Skeletal muscle satellite cell (primary cell): Measurements from ENCODE around the gene TMIE.

Experiments used
- H3K27me3 ChIP-seq: 2 replicates; pipeline ENCODE4 v1.7.0; 2013; ENCODE audit warnings: low read length; ENCODE audit not compliant: control insufficient read depth, insufficient read depth
- H3K36me3 ChIP-seq: 2 replicates; pipeline ENCODE4 v1.7.0; 2013; ENCODE audit warnings: mild to moderate bottlenecking, control low read depth, low read length; ENCODE audit not compliant: insufficient read depth
- H3K4me1 ChIP-seq: 2 replicates; pipeline ENCODE4 v1.7.0; 2013; ENCODE audit warnings: low read length; ENCODE audit not compliant: control insufficient read depth, insufficient read depth
- H3K4me2 ChIP-seq: 2 replicates; pipeline ENCODE4 v1.7.0; 2013; ENCODE audit warnings: mild to moderate bottlenecking, low read length
- H3K4me3 ChIP-seq: 2 replicates; pipeline ENCODE4 v1.7.0; 2013; ENCODE audit warnings: low read length
- H3K9ac ChIP-seq: 2 replicates; pipeline ENCODE4 v1.7.0; 2013; ENCODE audit warnings: mild to moderate bottlenecking, low read depth, low read length, moderate library complexity
- H3K9me3 ChIP-seq: replicated peaks from 2 replicates; pipeline ENCODE4 v1.7.0; 2013; ENCODE audit warnings: mild to moderate bottlenecking, control low read depth, low read length

TMIE gene

DNA sequence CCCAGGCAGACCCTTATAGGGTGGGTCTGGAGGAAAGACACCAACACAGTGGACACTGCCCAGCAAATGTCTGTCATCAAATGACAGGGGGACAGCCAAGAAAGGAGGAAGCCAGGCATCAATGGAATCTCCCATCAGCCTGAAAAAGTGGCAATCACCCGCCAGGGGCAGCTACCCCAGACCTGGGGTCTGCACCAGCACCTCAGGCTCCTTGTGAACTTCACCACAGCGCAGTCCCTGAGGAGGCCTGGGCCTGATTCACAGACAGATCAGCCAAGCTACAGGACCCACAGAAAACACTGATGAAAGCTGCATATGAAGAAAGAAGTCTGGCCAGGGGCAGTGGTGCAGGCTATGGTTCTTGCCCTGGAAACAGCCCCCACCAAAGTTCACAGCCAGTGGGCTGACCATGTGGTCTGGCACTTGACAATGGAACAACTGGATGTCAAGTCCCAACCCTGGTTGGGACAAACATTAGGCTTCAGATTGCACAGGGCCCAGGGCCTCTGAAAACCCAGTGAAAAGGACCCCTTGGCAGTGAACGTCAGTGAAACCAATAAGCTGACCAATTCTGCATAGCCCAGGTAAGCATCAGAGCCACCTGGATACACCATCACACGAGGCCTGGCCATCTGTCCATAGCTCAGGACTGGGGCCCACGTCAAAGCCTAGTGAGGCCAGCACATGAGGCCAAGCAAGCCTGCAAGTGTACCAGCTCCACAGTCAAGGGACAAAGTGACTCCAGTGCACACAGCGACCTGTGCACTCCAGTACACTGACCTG is 36.8 kb upstream of the TMIE start:
- Histone ChIP-seq H3K27me3 (peaks cover 43% of the 10 kb centered on the region), H3K9ac (no peak overlapping the region), H3K36me3 (no peaks in the 10 kb centered on the region), H3K4me2 (no peak overlapping the region), H3K9me3 (no peaks in the 10 kb centered on the region), H3K4me3 (no peak overlapping the region), H3K4me1 (peaks cover 16% of the 10 kb centered on the region)

GRCh38 chr3:46664971-46665762 is 36.0 kb upstream of the TMIE start:
- Histone ChIP-seq H3K4me1 (peaks cover 16% of the 10 kb centered on the region), H3K4me3 (no peak overlapping the region), H3K36me3 (no peaks in the 10 kb centered on the region), H3K4me2 (no peak overlapping the region), H3K9me3 (no peaks in the 10 kb centered on the region), H3K27me3 (peaks cover 36% of the 10 kb centered on the region), H3K9ac (no peak overlapping the region)

DNA sequence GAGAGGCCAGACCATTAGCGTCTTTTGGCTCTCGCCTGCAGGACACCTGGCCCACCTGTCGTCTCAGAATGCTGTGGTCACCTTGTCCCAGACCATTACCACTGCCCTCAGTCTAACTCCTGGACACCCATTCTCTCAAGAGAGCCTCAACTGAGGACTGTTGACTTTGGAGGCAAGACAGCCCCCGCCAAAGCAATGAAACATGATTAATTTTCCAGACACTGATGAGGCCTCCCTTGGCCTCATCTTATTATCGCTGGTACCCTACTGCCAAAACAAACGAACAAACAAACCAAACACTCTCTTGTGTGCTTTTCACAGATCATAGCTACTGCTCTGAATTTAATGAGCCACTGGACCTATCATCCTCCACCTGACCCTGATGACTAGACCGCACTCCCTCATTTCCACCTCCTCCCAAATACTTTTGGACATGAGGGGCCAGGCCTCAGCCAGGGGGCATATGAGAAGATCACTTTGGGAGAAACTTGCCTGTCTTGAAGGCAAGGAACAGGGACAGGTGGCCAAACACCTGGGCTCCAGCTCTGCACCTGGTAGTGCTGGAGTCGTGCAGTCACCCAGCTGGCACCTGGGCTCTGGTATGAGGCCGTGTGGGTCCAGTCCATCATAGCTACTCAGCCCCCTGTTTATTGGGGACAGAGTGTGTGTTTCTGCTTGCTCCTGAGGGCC is 35.3 kb upstream of the TMIE start:
- Histone ChIP-seq H3K27me3 (peaks cover 29% of the 10 kb centered on the region), H3K4me2 (no peak overlapping the region), H3K4me3 (no peak overlapping the region), H3K4me1 (peaks cover 16% of the 10 kb centered on the region), H3K9ac (no peak overlapping the region), H3K36me3 (no peaks in the 10 kb centered on the region), H3K9me3 (no peaks in the 10 kb centered on the region)

DNA sequence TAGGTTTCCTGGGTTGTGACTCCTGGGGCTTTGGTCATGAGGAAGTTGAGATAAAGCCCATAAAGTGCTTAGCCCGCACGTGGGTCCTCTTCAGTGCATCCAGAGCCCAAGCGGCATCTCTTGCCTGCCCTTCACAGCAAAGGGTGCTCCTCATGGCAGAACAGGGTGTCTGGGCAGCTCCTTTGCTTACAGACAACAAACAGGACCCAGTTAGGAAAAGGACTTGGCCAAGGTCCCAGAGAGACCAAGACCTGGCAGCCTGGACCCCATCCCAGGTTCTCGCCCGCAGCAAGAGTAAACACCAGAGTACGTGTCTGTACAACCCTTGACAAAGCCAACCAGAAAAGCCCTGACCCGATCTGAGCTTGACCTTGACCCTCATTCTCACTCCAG is 34.7 kb upstream of the TMIE start:
- Histone ChIP-seq H3K4me3 (no peak overlapping the region), H3K36me3 (no peaks in the 10 kb centered on the region), H3K9me3 (no peaks in the 10 kb centered on the region), H3K27me3 (peaks cover 25% of the 10 kb centered on the region), H3K4me2 (no peak overlapping the region), H3K4me1 (peaks cover 16% of the 10 kb centered on the region), H3K9ac (no peak overlapping the region)

- H3K36me3 ChIP-seq: no peaks in the 10 kb centered on the region
- no peak overlapping the region for H3K4me3 ChIP-seq
- no peak overlapping the region for H3K4me2 ChIP-seq
- peaks cover 16% of the 10 kb centered on the region for H3K4me1 ChIP-seq
- peaks cover 20% of the 10 kb centered on the region for H3K27me3 ChIP-seq
- H3K9ac ChIP-seq: no peak overlapping the region
- H3K9me3 ChIP-seq: no peaks in the 10 kb centered on the region
These were observed 34.1 kb upstream of the TMIE start for GRCh38 chr3:46667061-46667621.

DNA sequence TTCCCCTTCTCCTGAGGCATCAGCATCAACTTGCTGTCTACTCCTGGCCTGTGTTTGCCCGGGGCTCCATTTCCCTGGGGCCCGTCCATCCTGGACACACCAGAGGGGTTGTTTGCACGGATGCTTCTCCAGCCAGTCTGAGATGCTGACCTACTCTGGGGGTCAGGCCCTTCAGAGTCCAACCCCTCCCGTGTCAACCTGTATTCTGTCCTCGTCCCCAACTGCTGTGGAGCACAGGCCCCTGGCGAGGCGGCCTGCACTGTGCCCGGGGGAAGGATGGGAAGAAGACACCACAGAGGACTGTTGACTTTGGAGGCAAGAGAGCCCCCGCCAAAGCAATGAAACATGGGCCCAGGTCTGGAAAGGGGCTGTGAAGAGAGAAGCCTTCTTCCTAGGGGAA is 33.5 kb upstream of the TMIE start:
- H3K36me3 ChIP-seq: no peaks in the 10 kb centered on the region
- H3K4me2 ChIP-seq: no peak overlapping the region
- H3K9ac ChIP-seq: no peak overlapping the region
- H3K4me1 ChIP-seq: peaks cover 10% of the 10 kb centered on the region
- H3K27me3 ChIP-seq: peaks cover 19% of the 10 kb centered on the region
- H3K9me3 ChIP-seq: no peaks in the 10 kb centered on the region
- no peak overlapping the region for H3K4me3 ChIP-seq

DNA sequence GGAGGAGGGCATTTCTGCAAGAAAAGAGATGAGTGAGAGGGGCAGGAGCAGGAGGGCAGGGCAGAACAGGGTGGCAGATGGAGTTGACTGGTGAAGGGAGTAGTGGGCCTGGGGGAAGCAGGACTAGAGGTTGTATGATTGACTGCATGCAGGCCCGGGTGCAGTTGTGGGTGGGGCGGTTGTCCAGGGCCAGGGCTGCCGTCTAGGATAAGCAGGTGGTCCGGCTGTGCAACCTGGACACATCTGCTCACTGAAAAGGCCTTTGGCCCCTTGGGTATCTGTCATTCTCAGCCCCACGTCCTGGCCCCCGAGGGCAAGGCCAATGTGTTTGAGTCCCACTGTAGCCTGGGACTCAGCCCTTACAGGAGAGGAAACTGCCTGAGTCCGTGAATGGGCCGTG is 33.1 kb upstream of the TMIE start:
- peaks cover 18% of the 10 kb centered on the region for H3K27me3 ChIP-seq
- H3K4me3 ChIP-seq: no peak overlapping the region

GRCh38 chr3:46668591-46668990 is 32.6 kb upstream of the TMIE start:
- H3K4me2 ChIP-seq: no peak overlapping the region
- no peaks in the 10 kb centered on the region for H3K36me3 ChIP-seq
- no peaks in the 10 kb centered on the region for H3K9me3 ChIP-seq
- peaks cover 1% of the 10 kb centered on the region for H3K4me1 ChIP-seq
- H3K27me3 ChIP-seq: peaks cover 14% of the 10 kb centered on the region
- no peak overlapping the region for H3K4me3 ChIP-seq
- H3K9ac ChIP-seq: no peak overlapping the region

More for the DNA sequence above, 33.1 kb upstream of the TMIE start:
- H3K36me3 ChIP-seq: no peaks in the 10 kb centered on the region
- no peaks in the 10 kb centered on the region for H3K9me3 ChIP-seq
- peaks cover 6% of the 10 kb centered on the region for H3K4me1 ChIP-seq
- no peak overlapping the region for H3K9ac ChIP-seq
- no peak overlapping the region for H3K4me2 ChIP-seq

- H3K4me3 ChIP-seq: no peak overlapping the region
- no peaks in the 10 kb centered on the region for H3K9me3 ChIP-seq
- peaks cover 10% of the 10 kb centered on the region for H3K27me3 ChIP-seq
- H3K36me3 ChIP-seq: no peaks in the 10 kb centered on the region
- H3K9ac ChIP-seq: no peak overlapping the region
- no peaks in the 10 kb centered on the region for H3K4me1 ChIP-seq
- H3K4me2 ChIP-seq: no peak overlapping the region
These were observed 31.8 kb upstream of the TMIE start for GRCh38 chr3:46669191-46669999.

DNA sequence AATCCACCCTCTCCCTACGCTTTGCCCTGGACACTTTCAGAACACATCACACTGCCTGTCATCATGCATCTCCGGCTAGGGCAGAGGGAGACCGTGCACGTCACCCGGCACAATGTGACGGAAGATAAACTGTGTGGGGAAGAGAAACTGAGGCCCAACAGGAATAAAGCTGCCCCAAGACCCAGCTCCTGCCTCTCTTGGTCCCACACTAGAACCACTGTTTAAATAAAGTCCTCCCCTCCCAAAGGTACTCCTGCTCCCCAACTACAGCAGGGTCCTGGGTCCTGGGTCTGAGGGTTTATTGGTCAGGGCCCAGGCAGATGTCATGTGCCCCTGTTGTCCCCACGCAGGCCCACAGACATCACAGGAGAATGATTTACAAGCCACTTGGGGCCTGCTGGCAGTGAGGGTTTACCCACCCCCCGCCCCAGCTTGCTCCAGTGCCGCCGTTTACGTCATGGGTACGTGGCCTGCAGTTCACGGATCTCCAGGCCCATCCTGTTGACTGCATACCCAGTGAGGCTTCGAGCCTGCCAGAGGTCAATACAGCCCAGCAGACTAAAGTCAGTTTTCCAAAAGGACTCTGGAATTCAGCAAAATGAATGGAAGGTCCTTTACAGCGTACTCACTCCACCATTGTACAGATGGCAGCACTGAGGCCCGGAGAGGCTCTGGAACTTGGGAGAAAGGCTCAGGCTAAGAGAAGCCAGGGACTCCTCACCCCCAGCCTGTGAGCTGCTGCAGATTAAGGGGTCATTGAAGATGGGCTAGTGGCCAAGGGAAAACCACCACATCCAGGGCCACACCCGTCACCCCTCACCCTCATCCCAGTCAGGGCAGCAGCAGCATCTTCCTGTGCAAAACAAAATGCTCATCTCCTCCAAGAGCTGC is 30.9 kb upstream of the TMIE start:
- no peak overlapping the region for H3K4me3 ChIP-seq
- no peaks in the 10 kb centered on the region for H3K9me3 ChIP-seq
- H3K4me2 ChIP-seq: no peak overlapping the region
- peaks cover 8% of the 10 kb centered on the region for H3K27me3 ChIP-seq
- H3K4me1 ChIP-seq: no peaks in the 10 kb centered on the region
- H3K9ac ChIP-seq: no peak overlapping the region
- H3K36me3 ChIP-seq: no peaks in the 10 kb centered on the region
